ENCODE data around the gene HECW1. TPM values are rescaled to one million over a fixed set of nuclear protein-coding genes. Genes with fewer than 3 reads are reported as not detected.
A peak's percentile ranks its signal among the peaks of the same experiment; 100 is the strongest.

HECW1 gene
- total and polyA plus RNA-seq, 2 of the 13 experiments (the other 11 are each of a cell fraction or from before 2014, with no cell fraction given): not detected

- intact Hi-C loops (cut with micrococcal nuclease; ENCODE audit: unreplicated experiment) (no loop called here), in situ Hi-C loops (cut with HindIII; ENCODE audit: extremely low pct_ligation_motif_present, low pct_unique_long_range_greater_than_20kb) (no loop called here)
- H3K9me3 ChIP-seq (ENCODE audit: low read length): no peaks in the 10 kb centered on the region
- no peak for FAIRE-seq
- no peak overlapping the region for H3K4me3 ChIP-seq (replicated peaks in 1 of 3; ENCODE audit: insufficient read depth in 1 of 3, low read depth in 2 of 3, low read length in 3 of 3)
- no peaks in the 10 kb centered on the region for H3K79me2 ChIP-seq (ENCODE audit: insufficient read depth, low read length)
- CTCF ChIA-PET (ENCODE audit: low intra/inter-chr PET ratio, low total read pairs): no interaction called here
- ATAC-seq: no peak
- no peaks in the 10 kb centered on the region for H3K4me1 ChIP-seq (ENCODE audit: insufficient read depth, low read length)
- no peak overlapping the region for H3K4me2 ChIP-seq (ENCODE audit: low read depth, low read length)
- DNase-seq (ENCODE audit: low spot score): no peak
- no peaks in the 10 kb centered on the region for H3K27me3 ChIP-seq (ENCODE audit: control insufficient read depth in 1 of 2, insufficient read depth in 2 of 2, low read length in 2 of 2)
- POLR2A ChIA-PET: no interaction called here
- 23% methylated on average over 8 of the region's 8 CpGs for WGBS (ENCODE audit: low lambda C conversion rate)
- H4K20me1 ChIP-seq (ENCODE audit: insufficient read depth, low read length): no peaks in the 10 kb centered on the region
- no peaks in the 10 kb centered on the region for H3K36me3 ChIP-seq (replicated peaks in 1 of 2; ENCODE audit: control insufficient read depth in 1 of 2, insufficient read depth in 2 of 2, low read length in 2 of 2)
- no peak overlapping the region for H2AFZ ChIP-seq (ENCODE audit: low read length)
- TF ChIP-seq PCBP2 (optimal IDR thresholded peaks at IDR 0.05; ENCODE audit: low read depth, low read length, poor library complexity, severe bottlenecking) (peak; percentile 59), ZFP36L2 (CRISPR knock-in tag; IDR thresholded peaks at IDR 0.05) (no peak), HNRNPK (IDR thresholded peaks at IDR 0.05; ENCODE audit: low read depth, low read length, poor library complexity, severe bottlenecking) (peak; percentile 79)
- BruUV-seq (replicated peaks): no TSS peak
- no peak overlapping the region for H3K9ac ChIP-seq (ENCODE audit: insufficient read depth, low read depth, low read length)
- no peak overlapping the region for H3K27ac ChIP-seq (ENCODE audit: extremely low read length, insufficient read depth, low read length)
These were observed 272.3 kb downstream of the HECW1 start for GRCh38 chr7:43384616-43385308.

DNA sequence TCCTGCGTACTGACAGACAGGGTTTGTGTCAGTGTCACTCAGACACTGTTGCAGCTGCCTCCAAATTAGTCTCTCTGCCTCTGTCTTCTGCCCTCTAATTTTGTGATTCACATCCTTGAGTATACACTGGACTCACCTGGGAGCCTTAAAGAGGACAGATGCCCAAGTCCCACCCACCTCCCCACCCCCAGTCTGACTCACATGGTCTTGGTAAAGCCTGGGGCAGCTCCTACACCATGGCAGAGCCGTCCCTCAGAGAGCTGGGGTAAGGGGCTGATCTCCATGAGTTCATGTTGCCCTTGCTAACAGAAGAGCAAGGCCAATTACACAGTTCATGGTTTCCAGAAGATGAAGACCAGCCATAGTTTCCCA is 272.8 kb downstream of the HECW1 start:
- Histone ChIP-seq H3K9me3 (ENCODE audit: low read length) (no peaks in the 10 kb centered on the region), H3K27me3 (ENCODE audit: control insufficient read depth in 1 of 2, insufficient read depth in 2 of 2, low read length in 2 of 2) (no peaks in the 10 kb centered on the region), H2AFZ (ENCODE audit: low read length) (no peak overlapping the region), H3K4me3 (replicated peaks in 1 of 3; ENCODE audit: insufficient read depth in 1 of 3, low read depth in 2 of 3, low read length in 3 of 3) (no peak overlapping the region), H3K36me3 (replicated peaks in 1 of 2; ENCODE audit: control insufficient read depth in 1 of 2, insufficient read depth in 2 of 2, low read length in 2 of 2) (no peaks in the 10 kb centered on the region), H3K4me1 (ENCODE audit: insufficient read depth, low read length) (peaks cover 3% of the 10 kb centered on the region), H3K27ac (ENCODE audit: extremely low read length, insufficient read depth, low read length) (no peak overlapping the region), H3K4me2 (ENCODE audit: low read depth, low read length) (no peak overlapping the region), H4K20me1 (ENCODE audit: insufficient read depth, low read length) (no peaks in the 10 kb centered on the region), H3K79me2 (ENCODE audit: insufficient read depth, low read length) (no peaks in the 10 kb centered on the region), H3K9ac (ENCODE audit: insufficient read depth, low read depth, low read length) (no peak overlapping the region)
- no peak for ATAC-seq
- intact Hi-C loops (cut with micrococcal nuclease; ENCODE audit: unreplicated experiment) (no loop called here), in situ Hi-C loops (cut with HindIII; ENCODE audit: extremely low pct_ligation_motif_present, low pct_unique_long_range_greater_than_20kb) (no loop called here)
- no peak for DNase-seq (ENCODE audit: low spot score)
- WGBS (ENCODE audit: low lambda C conversion rate): 24% methylated on average over 2 of the region's 2 CpGs
- ChIA-PET POLR2A (no interaction called here), CTCF (ENCODE audit: low intra/inter-chr PET ratio, low total read pairs) (no interaction called here)
- no peak for TF ChIP-seq MLLT10 (CRISPR knock-in tag; IDR thresholded peaks at IDR 0.05)
- no peak for TF ChIP-seq ZBTB37 (CRISPR knock-in tag; IDR thresholded peaks at IDR 0.05)
- no peak for TF ChIP-seq TEAD3 (CRISPR knock-in tag; optimal IDR thresholded peaks at IDR 0.05; ENCODE audit: borderline replicate concordance)
- TF ChIP-seq ZFP36 (IDR thresholded peaks at IDR 0.05; ENCODE audit: borderline replicate concordance, low read depth, low read length, partially characterized antibody): no peak
- FAIRE-seq: no peak
- BruUV-seq (replicated peaks): no TSS peak

All from HepG2 (cell line).